A549 (cell line): ENCODE data around the gene ENKUR. TPM values are rescaled to one million over a fixed set of nuclear protein-coding genes. Genes with fewer than 3 reads are reported as not detected.

Experiments
- ATAC-seq, 2 experiments: fragments of 200-7000 bp in 1 of 2; fragments of >200 bp in 1 of 2; cut with Nextera tagmentation in 1 of 2; cut with Tn5 transposase in 1 of 2; 3 replicates each; pipeline versions ENCODE4 v1.8.0 to v1.9.1; 2018 to 2020; ENCODE audit warnings: mild to moderate bottlenecking in 1 of 2, moderate library complexity in 1 of 2
- CTCF ChIA-PET: fragments of 300-600 bp; sonication (Branson Sonifier 250); formaldehyde crosslinking; extraction: SDS; loops from one replicate; lab custom pipeline; 2021; ENCODE audit warnings: antibody characterized with exemption, inconsistent platforms; lab: Yijun Ruan, JAX
- POLR2A ChIA-PET: fragments of 350-600 bp; formaldehyde crosslinking; extraction: SDS; loops from one replicate; lab custom pipeline; 2021; ENCODE audit warnings: antibody characterized with exemption, inconsistent platforms; lab: Yijun Ruan, JAX
- DNase-seq, 2 experiments: peaks; one replicate each; pipeline versions ENCODE4 v3.0.0 to v3.0.0-alpha.2; 2011 to 2016; ENCODE audit warnings: low read depth in 1 of 2, low spot score in 1 of 2
- FAIRE-seq: peaks from 2 replicates; lab custom pipeline; 2011; peaks lifted over from hg19 to GRCh38; lab: Jason Lieb, UNC
- H3K27ac ChIP-seq, 2 experiments: fragments of >200 bp; sonication (Bioruptor Twin); formaldehyde crosslinking; 3 replicates each; pipeline ENCODE4 v1.5.1; 2016 to 2017
- H3K4me1 ChIP-seq: fragments of >200 bp; sonication (Bioruptor Twin); formaldehyde crosslinking; 3 replicates; pipeline ENCODE4 v1.6.1; 2016
- H3K4me2 ChIP-seq: fragments of >200 bp; sonication (Bioruptor Twin); formaldehyde crosslinking; 3 replicates; pipeline ENCODE4 v1.6.1; 2016
- H3K4me3 ChIP-seq: fragments of >200 bp; sonication (Bioruptor Twin); formaldehyde crosslinking; 3 replicates; pipeline ENCODE4 v1.5.1; 2016
- H3K9me3 ChIP-seq: fragments of >200 bp; sonication (Bioruptor Twin); formaldehyde crosslinking; 3 replicates; pipeline ENCODE4 v1.6.1; 2016
- BCL3 ChIP-seq: fragments of >200 bp; sonication (Bioruptor Twin); formaldehyde crosslinking; IDR thresholded peaks from 3 replicates; pipeline ENCODE4 v1.6.1; 2016
- BHLHE40 ChIP-seq: IDR thresholded peaks from 2 replicates; pipeline ENCODE4 v1.6.1; 2012; ENCODE audit warnings: low read depth, low read length, inconsistent platforms
- CBX8 ChIP-seq: fragments of 200-600 bp; sonication (generic); IDR thresholded peaks from 2 replicates; pipeline ENCODE4 v1.6.1; 2016
- CHD2 ChIP-seq: fragments of 150-350 bp; IDR thresholded peaks from 2 replicates; pipeline ENCODE4 v1.6.1; 2014; ENCODE audit warnings: low read length; ENCODE audit not compliant: partially characterized antibody
- E2F6 ChIP-seq: IDR thresholded peaks from 2 replicates; pipeline ENCODE4 v1.6.1; 2012; ENCODE audit warnings: low read depth, borderline replicate concordance
- EHMT2 ChIP-seq: fragments of 200-600 bp; sonication (generic); IDR thresholded peaks from 2 replicates; pipeline ENCODE4 v1.6.1; 2016; ENCODE audit warnings: antibody characterized with exemption, low read depth, mild to moderate bottlenecking, moderate library complexity
- EP300 ChIP-seq, 2 experiments: fragments of >200 bp; sonication (Bioruptor Twin); formaldehyde crosslinking; IDR thresholded peaks; 2 replicates in 1 of 2; 3 replicates in 1 of 2; pipeline ENCODE4 v1.6.1; 2016 to 2017
- GATA3 ChIP-seq: IDR thresholded peaks from 2 replicates; pipeline ENCODE4 v1.6.1; 2012; ENCODE audit warnings: borderline replicate concordance
- HES2 ChIP-seq: fragments of >200 bp; sonication (Bioruptor Twin); formaldehyde crosslinking; IDR thresholded peaks from 2 replicates; pipeline ENCODE4 v1.6.1; 2016
- HMGXB4 ChIP-seq: fragments of 250-450 bp; sonication (Bioruptor Pico); IDR thresholded peaks from 2 replicates; pipeline ENCODE4 v1.5.0; 2021; ENCODE audit warnings: mild to moderate bottlenecking, moderate library complexity, borderline replicate concordance
- HOXB5 ChIP-seq: fragments of 250-450 bp; sonication (Bioruptor Pico); IDR thresholded peaks from 2 replicates; pipeline ENCODE4 v1.5.0; 2020; ENCODE audit warnings: mild to moderate bottlenecking, moderate library complexity
- KDM1A ChIP-seq: fragments of 200-600 bp; sonication (generic); IDR thresholded peaks from 2 replicates; pipeline ENCODE4 v1.6.1; 2016; ENCODE audit warnings: low read depth, mild to moderate bottlenecking
- MAZ ChIP-seq: fragments of 150-350 bp; IDR thresholded peaks from 2 replicates; pipeline ENCODE4 v1.6.1; 2014; ENCODE audit warnings: antibody characterized with exemption, low read depth, low read length, borderline replicate concordance
- NFE2L2 ChIP-seq: fragments of 150-350 bp; conservative IDR thresholded peaks from 2 replicates; pipeline ENCODE4 v1.6.1; 2014; ENCODE audit warnings: low read length
- NR3C1 ChIP-seq: fragments of >200 bp; sonication (Bioruptor Twin); formaldehyde crosslinking; IDR thresholded peaks from 3 replicates; pipeline ENCODE4 v1.6.1; 2017
- PHF8 ChIP-seq: fragments of 200-600 bp; sonication (generic); IDR thresholded peaks from 2 replicates; pipeline ENCODE4 v1.6.1; 2016; ENCODE audit warnings: low read depth, mild to moderate bottlenecking, antibody characterized with exemption, moderate library complexity, borderline replicate concordance
- POLR2A ChIP-seq: IDR thresholded peaks from 2 replicates; pipeline ENCODE4 v1.6.1; 2012; ENCODE audit warnings: mild to moderate bottlenecking, low read length
- RARB ChIP-seq: fragments of 250-450 bp; sonication (Bioruptor Pico); IDR thresholded peaks from 2 replicates; pipeline ENCODE4 v1.8.0; 2021; ENCODE audit warnings: mild to moderate bottlenecking, moderate library complexity
- RCOR1 ChIP-seq: fragments of 150-350 bp; IDR thresholded peaks from 2 replicates; pipeline ENCODE4 v1.6.1; 2014; ENCODE audit warnings: antibody characterized with exemption, low read length, low read depth
- REST ChIP-seq: fragments of 200-600 bp; sonication (generic); IDR thresholded peaks from 2 replicates; pipeline ENCODE4 v1.6.1; 2016; ENCODE audit warnings: antibody characterized with exemption, mild to moderate bottlenecking, moderate library complexity
- RFX5 ChIP-seq: fragments of 450-650 bp; IDR thresholded peaks from 2 replicates; pipeline ENCODE4 v1.7.1; 2014; ENCODE audit warnings: antibody characterized with exemption, mild to moderate bottlenecking, moderate library complexity
- RNF2 ChIP-seq: fragments of 200-600 bp; sonication (generic); IDR thresholded peaks from 2 replicates; pipeline ENCODE4 v1.6.1; 2016; ENCODE audit warnings: low read depth, mild to moderate bottlenecking, antibody characterized with exemption, moderate library complexity, borderline replicate concordance
- SREBF2 ChIP-seq: fragments of 450-650 bp; IDR thresholded peaks from 2 replicates; pipeline ENCODE4 v1.6.1; 2014; ENCODE audit warnings: mild to moderate bottlenecking, moderate library complexity
- TFCP2L1 ChIP-seq: fragments of 250-450 bp; sonication (Bioruptor Pico); IDR thresholded peaks from 2 replicates; pipeline ENCODE4 v1.5.0; 2021; ENCODE audit warnings: mild to moderate bottlenecking
- TP53 ChIP-seq: fragments of 250-450 bp; sonication (Bioruptor Pico); IDR thresholded peaks from 2 replicates; pipeline ENCODE4 v1.5.0; 2021; ENCODE audit warnings: mild to moderate bottlenecking, moderate library complexity
- ZC3H11A ChIP-seq: fragments of 450-650 bp; IDR thresholded peaks from 2 replicates; pipeline ENCODE4 v1.6.1; 2014; ENCODE audit warnings: antibody characterized with exemption, mild to moderate bottlenecking
- ZNF302 ChIP-seq: fragments of 250-450 bp; sonication (Bioruptor Pico); IDR thresholded peaks from 2 replicates; pipeline ENCODE4 v1.9.0; 2021; ENCODE audit warnings: inconsistent platforms, mild to moderate bottlenecking, moderate library complexity
- WGBS: methylation state at CpG from one replicate; pipeline ENCODE4 v1.1.6; 2017; ENCODE audit errors: missing lambda C conversion rate; 5-methylcytosine and 5-hydroxymethylcytosine counted together
- polyA plus RNA-seq, 4 experiments: library from polyadenylated mRNA; depleted of rRNA in 3 of 4; stranded (reverse); fragments of >200 nt; fragmentation: RNase III in 1 of 4; extraction: RNeasy Plus Mini Kit Qiagen cat#74134 plus additional on column Dnase treatment in 1 of 4; gene quantifications; 2 replicates in 3 of 4; 3 replicates in 1 of 4; pipeline ENCODE4 v1.2.3, GENCODE V29; 2011 to 2017

The ENKUR gene
- polyA plus RNA-seq, 2 of the 4 experiments (the other 2 are of a cell fraction): 0.30 to 0.43 TPM

GRCh38 chr10:24983130-24983529 is 32.8 kb downstream of the ENKUR start:
- ChIA-PET CTCF (interaction anchor here (2.8 kb wide), 1 partner anchor 340 kb away, joined by 10 read pairs; no protein-coding TSS in a partner anchor), POLR2A (no interaction called here)
- no peak overlapping the region for H3K4me3 ChIP-seq
- no peak overlapping the region for H3K27ac ChIP-seq
- H3K4me1 ChIP-seq: peaks cover 10% of the 10 kb centered on the region; the same call in 1 of the 3 replicates
- TF ChIP-seq TP53 (CRISPR knock-in tag): no peak
- no peak for TF ChIP-seq RFX5
- TF ChIP-seq RNF2: no peak
- no peak for TF ChIP-seq EP300 (IDR thresholded peaks at IDR 0.05)
- no peak for TF ChIP-seq MAZ
- no peak for TF ChIP-seq PHF8
- DNase-seq (no peak), ATAC-seq (no peak), FAIRE-seq (no peak)
- WGBS: 93% methylated on average over 4 of the region's 4 CpGs
- H3K4me2 ChIP-seq: no peak overlapping the region
- no peaks in the 10 kb centered on the region for H3K9me3 ChIP-seq

GRCh38 chr10:24982319-24983112 is 33.4 kb downstream of the ENKUR start:
- peaks cover 8% of the 10 kb centered on the region; the same call in 1 of the 3 replicates for H3K4me1 ChIP-seq
- H3K27ac ChIP-seq: no peak overlapping the region
- CTCF ChIA-PET: interaction anchor here (0.6 to 2.8 kb wide), 3 partner anchors 7 to 340 kb away, joined by 3 to 10 read pairs (median 9); no protein-coding TSS in a partner anchor
- ATAC-seq: no peak
- TF ChIP-seq HES2 (no peak), POLR2A (no peak), CBX8 (no peak), ZNF302 (CRISPR knock-in tag) (no peak), KDM1A (no peak), TFCP2L1 (CRISPR knock-in tag) (no peak), BHLHE40 (no peak), CHD2 (no peak), REST (no peak), ZC3H11A (no peak)
- POLR2A ChIA-PET: no interaction called here
- no peak for FAIRE-seq
- WGBS: 50% methylated on average over 1 of the region's 1 CpG
- no peaks in the 10 kb centered on the region for H3K9me3 ChIP-seq
- no peak overlapping the region for H3K4me2 ChIP-seq
- H3K4me3 ChIP-seq: no peak overlapping the region
- DNase-seq: no peak

- ChIA-PET CTCF (interaction anchor here (1.6 to 2.8 kb wide), 4 partner anchors 9 to 363 kb away, joined by 3 to 10 read pairs (median 8); no protein-coding TSS in a partner anchor), POLR2A (no interaction called here)
- TF ChIP-seq GATA3: no peak
- TF ChIP-seq NR3C1: no peak
- TF ChIP-seq E2F6: no peak
- no peak for TF ChIP-seq BCL3
- TF ChIP-seq HMGXB4 (CRISPR knock-in tag): no peak
- TF ChIP-seq RCOR1: no peak
- TF ChIP-seq PHF8: no peak
- no peak for TF ChIP-seq HOXB5 (CRISPR knock-in tag)
- no peak for TF ChIP-seq ZNF302 (CRISPR knock-in tag)
- TF ChIP-seq NFE2L2: no peak
- no peak for TF ChIP-seq RARB (CRISPR knock-in tag)
- TF ChIP-seq EHMT2: no peak
- TF ChIP-seq SREBF2: no peak
Measured at GRCh38 chr10:24981161-24981710, 34.7 kb downstream of the ENKUR start.

More at GRCh38 chr10:24981161-24981710, 34.7 kb downstream of the ENKUR start:
- H3K4me3 ChIP-seq: no peak overlapping the region
- DNase-seq: no peak
- H3K4me1 ChIP-seq: 0 out of 3 replicates have a peak, but pooled peaks cover 2% of the 10 kb centered on the region
- WGBS: 94% methylated on average over 5 of the region's 5 CpGs
- no peak for ATAC-seq
- H3K27ac ChIP-seq: no peak overlapping the region
- no peak for FAIRE-seq
- no peaks in the 10 kb centered on the region for H3K9me3 ChIP-seq
- no peak overlapping the region for H3K4me2 ChIP-seq
